BLaER1 (cell line): ENCODE results near the gene YTHDF1.

ENCODE experiments used
- H3K27ac ChIP-seq: shearing (Covaris generic); formaldehyde crosslinking; 2 replicates; pipeline ENCODE4 v1.8.1; 2022
- H3K27me3 ChIP-seq: shearing (Covaris generic); formaldehyde crosslinking; 2 replicates; pipeline ENCODE4 v1.8.1; 2022
- H3K36me3 ChIP-seq: shearing (Covaris generic); formaldehyde crosslinking; 2 replicates; pipeline ENCODE4 v1.8.1; 2022
- H3K4me1 ChIP-seq: shearing (Covaris generic); formaldehyde crosslinking; 2 replicates; pipeline ENCODE4 v1.8.1; 2022
- H3K4me2 ChIP-seq: shearing (Covaris generic); formaldehyde crosslinking; 2 replicates; pipeline ENCODE4 v1.8.1; 2022
- H3K4me3 ChIP-seq: shearing (Covaris generic); formaldehyde crosslinking; 2 replicates; pipeline ENCODE4 v1.8.1; 2022
- H3K9ac ChIP-seq: shearing (Covaris generic); formaldehyde crosslinking; 2 replicates; pipeline ENCODE4 v1.8.1; 2022
- H3K9me3 ChIP-seq: shearing (Covaris generic); formaldehyde crosslinking; 2 replicates; pipeline ENCODE4 v1.8.1; 2022
- H4K20me1 ChIP-seq: shearing (Covaris generic); formaldehyde crosslinking; 2 replicates; pipeline ENCODE4 v1.8.1; 2022
- Cebpa-rat ChIP-seq: shearing (Covaris generic); IDR thresholded peaks from 2 replicates; pipeline ENCODE4 v1.8.1; 2022

Gene YTHDF1

GRCh38 chr20:63196768-63197470 is 19.0 kb downstream of the YTHDF1 start:
- Histone ChIP-seq H3K4me1 (peaks cover 25% of the 10 kb centered on the region), H3K27ac (no peak overlapping the region), H3K36me3 (peaks cover 82% of the 10 kb centered on the region), H3K4me2 (no peak overlapping the region), H3K9me3 (no peaks in the 10 kb centered on the region), H3K27me3 (no peaks in the 10 kb centered on the region), H3K4me3 (no peak overlapping the region), H4K20me1 (peaks cover 94% of the 10 kb centered on the region), H3K9ac (no peak overlapping the region)
- TF ChIP-seq Cebpa-rat = no peak

GRCh38 chr20:63194797-63195173 is 21.1 kb downstream of the YTHDF1 start:
- Histone ChIP-seq H3K4me3 (no peak overlapping the region), H3K27me3 (no peaks in the 10 kb centered on the region), H3K4me2 (no peak overlapping the region), H3K4me1 (peaks cover 29% of the 10 kb centered on the region), H3K9me3 (no peaks in the 10 kb centered on the region), H3K36me3 (peaks cover 60% of the 10 kb centered on the region), H3K27ac (no peak overlapping the region), H4K20me1 (peaks cover 84% of the 10 kb centered on the region), H3K9ac (no peak overlapping the region)
- TF ChIP-seq Cebpa-rat = no peak

GRCh38 chr20:63194007-63194796 is 21.7 kb downstream of the YTHDF1 start:
- TF ChIP-seq Cebpa-rat = no peak

GRCh38 chr20:63192721-63193120 is 23.2 kb downstream of the YTHDF1 start:
- Histone ChIP-seq H3K4me1 (peaks cover 45% of the 10 kb centered on the region), H3K4me3 (no peak overlapping the region), H3K9ac (no peak overlapping the region), H3K36me3 (peaks cover 40% of the 10 kb centered on the region), H3K27ac (no peak overlapping the region), H3K9me3 (no peaks in the 10 kb centered on the region), H4K20me1 (peaks cover 63% of the 10 kb centered on the region), H3K27me3 (no peaks in the 10 kb centered on the region), H3K4me2 (no peak overlapping the region)
- TF ChIP-seq Cebpa-rat = no peak

More at GRCh38 chr20:63194007-63194796, 21.7 kb downstream of the YTHDF1 start:
- no peaks in the 10 kb centered on the region for H3K27me3 ChIP-seq
- no peak overlapping the region for H3K9ac ChIP-seq
- peaks cover 54% of the 10 kb centered on the region for H3K36me3 ChIP-seq
- no peak overlapping the region for H3K27ac ChIP-seq
- H3K9me3 ChIP-seq = no peaks in the 10 kb centered on the region
- peak overlapping the region; percentile 16; the same call in 1 of the 2 replicates for H3K4me2 ChIP-seq
- H3K4me1 ChIP-seq = peaks cover 35% of the 10 kb centered on the region
- peaks cover 78% of the 10 kb centered on the region for H4K20me1 ChIP-seq
- no peak overlapping the region for H3K4me3 ChIP-seq

DNA sequence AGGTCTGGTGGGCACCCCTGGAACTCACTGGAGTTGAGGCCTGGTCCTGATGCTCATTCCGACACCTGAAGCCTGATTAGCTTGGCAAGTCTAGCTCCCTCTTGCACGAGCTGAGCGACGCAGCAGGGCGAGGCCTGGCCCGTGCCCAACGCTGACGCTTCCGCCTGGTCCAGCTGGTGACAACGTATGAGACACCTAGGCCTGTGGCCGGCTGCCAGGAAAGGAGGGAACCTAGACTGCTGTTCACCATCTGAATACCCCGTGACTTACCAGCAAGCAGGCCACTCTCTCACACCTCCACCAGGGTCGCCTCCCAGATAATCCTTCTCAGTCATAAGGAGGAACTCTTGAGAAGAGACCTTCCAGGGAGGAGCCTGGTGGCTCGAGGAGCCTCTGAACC is 24.5 kb downstream of the YTHDF1 start:
- no peak overlapping the region for H3K4me3 ChIP-seq
- no peak for TF ChIP-seq Cebpa-rat
- H3K9ac ChIP-seq = no peak overlapping the region
- no peaks in the 10 kb centered on the region for H3K9me3 ChIP-seq
- H4K20me1 ChIP-seq = peaks cover 50% of the 10 kb centered on the region
- H3K4me1 ChIP-seq = peaks cover 42% of the 10 kb centered on the region
- H3K36me3 ChIP-seq = peaks cover 26% of the 10 kb centered on the region
- H3K4me2 ChIP-seq = no peak overlapping the region
- no peaks in the 10 kb centered on the region for H3K27me3 ChIP-seq
- H3K27ac ChIP-seq = no peak overlapping the region

GRCh38 chr20:63190828-63191227 is 25.1 kb downstream of the YTHDF1 start:
- Histone ChIP-seq H3K9ac (no peak overlapping the region), H3K27me3 (no peaks in the 10 kb centered on the region), H4K20me1 (peaks cover 44% of the 10 kb centered on the region), H3K27ac (no peak overlapping the region), H3K36me3 (peaks cover 21% of the 10 kb centered on the region), H3K4me2 (no peak overlapping the region), H3K4me1 (peaks cover 42% of the 10 kb centered on the region), H3K4me3 (no peak overlapping the region), H3K9me3 (no peaks in the 10 kb centered on the region)
- TF ChIP-seq Cebpa-rat = no peak

DNA sequence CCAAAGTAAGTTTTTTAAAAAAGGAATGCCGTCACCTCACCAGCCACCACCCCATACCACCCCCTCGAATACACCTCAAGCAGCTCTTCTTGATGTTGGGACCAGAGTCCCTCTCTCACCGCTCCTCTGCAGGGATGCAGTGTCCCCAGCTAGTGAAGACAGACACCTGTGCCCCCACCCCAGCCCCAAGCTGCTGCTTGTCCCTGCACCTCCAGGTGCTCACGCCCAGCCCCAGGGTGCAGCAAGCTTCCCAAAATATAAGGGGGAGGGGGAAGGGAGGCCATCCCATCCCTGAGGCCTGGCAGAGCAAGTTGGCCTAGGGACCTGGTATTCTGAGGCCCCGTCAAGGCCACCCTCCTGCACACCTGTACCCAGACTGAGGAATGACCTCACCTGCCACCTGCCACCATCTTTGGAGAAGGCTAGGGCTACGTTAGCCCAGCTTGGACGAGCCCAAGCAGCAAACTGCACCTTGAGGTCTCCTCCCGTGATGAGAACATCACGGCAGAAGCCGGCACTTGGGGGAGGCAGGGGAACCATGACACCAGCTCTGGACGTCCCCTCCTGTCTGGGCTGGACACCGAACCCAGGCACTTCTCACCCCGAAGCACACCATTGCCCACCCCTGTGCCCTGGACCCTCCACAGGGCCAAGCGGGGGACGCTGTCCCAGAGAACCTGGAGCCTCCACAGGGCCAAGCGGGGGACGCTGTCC is 25.9 kb downstream of the YTHDF1 start:
- Histone ChIP-seq H3K9me3 (no peaks in the 10 kb centered on the region), H3K27me3 (no peaks in the 10 kb centered on the region), H3K4me3 (no peak overlapping the region), H4K20me1 (peaks cover 36% of the 10 kb centered on the region), H3K27ac (no peak overlapping the region), H3K4me2 (0 out of 2 replicates have a peak overlapping the region, but pooled peaks have one; percentile 63), H3K36me3 (peaks cover 12% of the 10 kb centered on the region), H3K4me1 (peaks cover 42% of the 10 kb centered on the region), H3K9ac (no peak overlapping the region)
- no peak for TF ChIP-seq Cebpa-rat

- no peak overlapping the region for H3K27ac ChIP-seq
- no peak for TF ChIP-seq Cebpa-rat
- H3K4me1 ChIP-seq = peaks cover 41% of the 10 kb centered on the region
- no peak overlapping the region for H3K4me3 ChIP-seq
- H3K4me2 ChIP-seq = peak overlapping the region; percentile 63
- H3K9me3 ChIP-seq = no peaks in the 10 kb centered on the region
- H3K36me3 ChIP-seq = peaks cover 5% of the 10 kb centered on the region
- H3K9ac ChIP-seq = no peak overlapping the region
- peaks cover 29% of the 10 kb centered on the region for H4K20me1 ChIP-seq
- no peaks in the 10 kb centered on the region for H3K27me3 ChIP-seq
Measured at GRCh38 chr20:63189322-63189642, 26.6 kb downstream of the YTHDF1 start.

GRCh38 chr20:63188641-63189321 is 27.1 kb downstream of the YTHDF1 start:
- Histone ChIP-seq H3K9ac (no peak overlapping the region), H3K36me3 (0 out of 2 replicates have a peak, but pooled peaks cover under 1% of the 10 kb centered on the region), H3K27ac (no peak overlapping the region), H3K4me1 (peaks cover 36% of the 10 kb centered on the region), H4K20me1 (peaks cover 24% of the 10 kb centered on the region), H3K27me3 (no peaks in the 10 kb centered on the region), H3K4me3 (no peak overlapping the region), H3K9me3 (no peaks in the 10 kb centered on the region), H3K4me2 (peak overlapping the region; percentile 63)
- no peak for TF ChIP-seq Cebpa-rat

DNA sequence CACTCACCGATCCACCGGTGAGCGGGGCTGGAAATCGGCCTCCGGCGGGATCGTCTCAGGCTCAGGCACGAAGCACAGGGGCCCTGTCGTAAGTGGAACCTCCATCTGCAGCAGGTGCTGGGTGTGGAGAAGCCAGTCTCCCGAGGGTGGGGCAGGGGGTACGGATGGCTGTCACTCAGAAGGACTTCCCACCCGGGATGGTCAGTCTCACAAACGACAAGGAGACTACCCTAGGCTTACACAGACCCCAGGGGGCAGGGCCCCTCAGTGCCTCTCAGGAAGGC is 27.8 kb downstream of the YTHDF1 start:
- H3K4me1 ChIP-seq = peaks cover 38% of the 10 kb centered on the region
- no peaks in the 10 kb centered on the region for H3K36me3 ChIP-seq
- H3K9ac ChIP-seq = no peak overlapping the region
- H3K27me3 ChIP-seq = no peaks in the 10 kb centered on the region
- no peak overlapping the region for H3K4me3 ChIP-seq
- TF ChIP-seq Cebpa-rat = no peak
- H3K9me3 ChIP-seq = no peaks in the 10 kb centered on the region
- H3K27ac ChIP-seq = no peak overlapping the region
- peaks cover 17% of the 10 kb centered on the region; the same call in 1 of the 2 replicates for H4K20me1 ChIP-seq
- H3K4me2 ChIP-seq = peak overlapping the region; percentile 63; the same call in 1 of the 2 replicates
